Measurements from ENCODE around the gene CARD9.
A peak's percentile ranks its signal among the peaks of the same experiment; 100 is the strongest.

CARD9 gene

DNA sequence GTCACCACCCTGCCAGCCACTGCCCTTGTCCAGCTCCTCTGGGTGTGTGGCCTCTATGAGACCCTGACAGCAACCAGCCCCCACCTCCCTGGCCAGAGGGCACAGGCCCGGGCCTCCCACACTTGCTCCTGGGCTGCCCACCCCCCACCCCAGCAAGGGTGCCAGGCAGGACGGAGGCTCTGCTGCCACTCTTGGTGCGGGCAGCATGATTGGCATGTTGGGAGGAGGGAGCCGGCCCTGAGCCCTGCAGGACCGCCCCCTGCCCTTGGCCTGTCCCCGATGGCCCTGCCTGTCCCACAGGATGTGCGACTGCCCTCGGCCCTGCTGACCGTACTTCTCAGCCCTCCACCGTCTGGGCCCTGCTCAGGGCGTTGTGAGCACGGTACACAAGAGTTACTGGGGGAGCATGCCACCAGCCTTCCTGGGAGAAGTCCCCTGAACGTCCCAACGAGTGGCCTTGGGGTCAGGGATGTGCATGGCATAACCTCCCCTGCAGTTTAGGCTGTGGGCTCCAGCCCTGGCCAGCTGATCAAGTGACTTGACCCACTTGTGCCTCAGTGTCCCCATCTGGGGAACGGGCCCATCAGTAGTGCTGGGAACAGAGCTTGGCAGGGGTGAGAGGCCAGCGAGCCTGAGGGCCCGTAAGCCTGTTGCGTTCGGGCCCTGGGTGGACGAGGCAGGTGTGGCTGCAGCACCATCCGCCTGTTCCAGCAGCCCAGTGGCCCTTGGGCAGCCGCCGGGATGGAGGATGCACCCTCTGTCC, 30.2 kb downstream of the CARD9 start:
- peaks cover 0 to 3% (median 0%) of the 10 kb centered on the region in 5 donors for H3K27me3 ChIP-seq (ENCODE audit: control insufficient read depth in 5 of 5, insufficient read depth in 4 of 5, low read length in 5 of 5)
- peaks cover 0 to 3% (median 0%) of the 10 kb centered on the region in 5 donors for H3K36me3 ChIP-seq (ENCODE audit: control insufficient read depth in 5 of 5, insufficient read depth in 5 of 5, low read length in 5 of 5)
- H3K9ac ChIP-seq (ENCODE audit: low read length in 5 of 5) = no peak overlapping the region
- peaks cover 0 to 37% (median 32%) of the 10 kb centered on the region in 5 donors for H3K4me1 ChIP-seq (ENCODE audit: control insufficient read depth in 5 of 5, insufficient read depth in 5 of 5, low read length in 5 of 5)
- H3K27ac ChIP-seq (ENCODE audit: low read depth, low read length) = no peak overlapping the region
- H3K9me3 ChIP-seq (ENCODE audit: control insufficient read depth in 5 of 5, low read length in 5 of 5) = no peaks in the 10 kb centered on the region
- peak overlapping the region in 3 of 5 donors; percentile 31 to 50 (median 42) for H3K4me3 ChIP-seq (ENCODE audit: low read depth in 1 of 5, low read length in 5 of 5)

DNA sequence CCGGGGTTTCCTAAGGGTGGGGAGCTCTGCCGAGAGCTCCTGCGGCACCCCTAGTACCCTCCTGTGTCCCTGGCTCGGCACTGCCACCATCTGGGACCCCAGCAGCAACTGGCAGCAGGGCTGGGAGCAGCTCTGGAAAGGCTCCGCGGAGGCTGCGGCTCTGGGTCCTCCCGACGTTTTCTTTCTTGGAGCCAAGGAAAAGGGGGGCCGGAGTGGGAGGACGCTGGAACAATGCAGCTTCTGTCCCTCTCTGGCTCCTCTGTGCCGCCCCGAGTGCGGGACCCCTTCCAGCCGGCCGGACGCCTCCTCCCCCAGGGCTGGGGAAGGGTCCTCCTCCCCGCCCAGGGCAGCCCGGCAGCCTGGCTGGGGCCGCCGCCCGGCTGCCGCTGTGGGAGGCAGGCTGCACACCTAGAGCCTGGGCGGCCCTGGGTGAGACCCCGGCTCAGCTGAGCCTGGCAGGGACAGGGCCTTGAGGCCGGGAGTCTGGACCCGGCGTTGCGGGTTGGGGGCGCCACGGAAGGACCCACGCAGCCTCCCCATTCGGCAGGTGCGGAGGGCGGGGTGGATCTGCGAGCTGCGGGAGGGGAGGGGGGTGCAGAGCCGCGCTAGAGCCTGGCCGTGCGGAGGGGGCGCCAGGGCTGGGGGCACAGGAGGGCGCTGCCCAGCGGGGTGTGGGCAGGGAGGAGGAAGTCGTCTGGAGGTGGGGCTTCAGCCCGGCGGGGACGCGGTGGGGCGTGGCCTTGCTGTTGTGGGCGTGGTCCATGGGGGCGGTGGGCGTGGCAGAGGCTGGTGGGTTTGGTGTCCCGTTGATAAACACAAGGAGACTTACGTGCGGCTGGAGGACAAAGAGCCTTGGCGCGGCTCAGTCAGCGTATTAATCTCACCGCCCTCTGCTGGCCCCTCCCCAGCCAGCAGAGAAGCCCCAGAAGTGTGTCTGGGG, 31.0 kb downstream of the CARD9 start:
- Histone ChIP-seq H3K27me3 (ENCODE audit: control insufficient read depth in 5 of 5, insufficient read depth in 4 of 5, low read length in 5 of 5) (peaks cover 0 to 3% (median 0%) of the 10 kb centered on the region in 5 donors), H3K4me3 (ENCODE audit: low read depth in 1 of 5, low read length in 5 of 5) (peak overlapping the region in 3 of 5 donors; percentile 31 to 50 (median 42)), H3K4me1 (ENCODE audit: control insufficient read depth in 5 of 5, insufficient read depth in 5 of 5, low read length in 5 of 5) (peaks cover 0 to 37% (median 32%) of the 10 kb centered on the region in 5 donors), H3K9me3 (ENCODE audit: control insufficient read depth in 5 of 5, low read length in 5 of 5) (no peaks in the 10 kb centered on the region), H3K9ac (ENCODE audit: low read length in 5 of 5) (peak overlapping the region in 3 of 5 donors; percentile 14 to 59 (median 20)), H3K36me3 (ENCODE audit: control insufficient read depth in 5 of 5, insufficient read depth in 5 of 5, low read length in 5 of 5) (peaks cover 0 to 9% (median 2%) of the 10 kb centered on the region in 5 donors), H3K27ac (ENCODE audit: low read depth, low read length) (no peak overlapping the region)

DNA sequence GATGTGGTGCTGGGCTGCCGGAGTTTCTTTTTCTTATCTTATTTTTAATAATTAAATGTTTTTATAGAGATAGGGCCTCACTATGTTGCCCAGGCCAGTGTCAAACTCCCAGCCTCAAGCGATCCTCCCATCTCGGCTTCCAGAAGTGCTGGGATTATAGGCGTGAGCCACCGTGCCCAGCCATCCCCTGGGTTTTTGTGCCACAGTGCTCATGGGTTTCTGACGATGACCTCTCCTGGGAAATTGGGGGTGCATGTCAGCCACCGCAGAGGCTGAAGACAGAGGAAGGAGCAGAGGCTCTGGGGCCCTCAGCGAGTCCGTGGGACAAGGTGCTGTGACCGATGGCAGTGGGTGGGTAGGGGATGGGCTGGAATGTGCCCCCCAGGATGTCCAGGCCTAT, 31.7 kb downstream of the CARD9 start:
- Histone ChIP-seq H3K4me3 (ENCODE audit: low read depth in 1 of 5, low read length in 5 of 5) (no peak overlapping the region), H3K27ac (ENCODE audit: low read depth, low read length) (no peak overlapping the region), H3K9ac (ENCODE audit: low read length in 5 of 5) (peak overlapping the region in 3 of 5 donors; percentile 14 to 59 (median 20)), H3K9me3 (ENCODE audit: control insufficient read depth in 5 of 5, low read length in 5 of 5) (no peaks in the 10 kb centered on the region), H3K4me1 (ENCODE audit: control insufficient read depth in 5 of 5, insufficient read depth in 5 of 5, low read length in 5 of 5) (peaks cover 0 to 37% (median 32%) of the 10 kb centered on the region in 5 donors), H3K36me3 (ENCODE audit: control insufficient read depth in 5 of 5, insufficient read depth in 5 of 5, low read length in 5 of 5) (peaks cover 0 to 14% (median 6%) of the 10 kb centered on the region in 5 donors), H3K27me3 (ENCODE audit: control insufficient read depth in 5 of 5, insufficient read depth in 4 of 5, low read length in 5 of 5) (peaks cover 0 to 3% (median 0%) of the 10 kb centered on the region in 5 donors)

DNA sequence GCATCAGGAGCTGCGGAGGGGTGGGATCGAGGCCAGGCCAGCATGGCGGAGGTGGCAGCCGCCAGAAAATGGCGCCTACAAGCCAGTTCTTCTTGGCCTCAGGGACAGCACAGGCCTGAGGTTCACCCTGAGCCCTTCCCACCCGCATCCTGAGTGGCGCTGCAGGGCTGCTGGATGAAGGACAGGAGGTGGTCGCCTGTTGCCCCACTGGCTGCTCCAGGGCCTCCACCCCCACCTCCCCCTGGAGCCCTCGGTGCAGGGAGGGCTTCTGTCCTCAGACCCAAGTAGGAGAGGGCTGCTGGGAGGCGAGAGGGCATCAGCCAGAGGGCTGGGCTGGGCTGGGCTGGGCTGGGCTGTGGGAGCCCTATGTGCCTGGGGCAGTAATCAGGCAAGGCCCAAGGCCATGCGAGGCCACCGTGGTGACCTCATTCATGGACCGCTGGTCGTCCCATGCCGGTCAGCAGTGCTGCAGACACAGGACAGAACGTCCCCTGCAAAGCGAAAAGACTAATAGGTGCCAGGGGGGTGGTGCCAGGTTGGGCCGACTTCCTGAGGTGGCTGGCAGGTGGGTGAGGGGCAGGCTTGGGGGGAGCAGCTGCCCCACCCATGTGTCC, 32.3 kb downstream of the CARD9 start:
- Histone ChIP-seq H3K4me1 (ENCODE audit: control insufficient read depth in 5 of 5, insufficient read depth in 5 of 5, low read length in 5 of 5) (peaks cover 0 to 31% (median 28%) of the 10 kb centered on the region in 5 donors), H3K27me3 (ENCODE audit: control insufficient read depth in 5 of 5, insufficient read depth in 4 of 5, low read length in 5 of 5) (peaks cover 0 to 3% (median 0%) of the 10 kb centered on the region in 5 donors), H3K9ac (ENCODE audit: low read length in 5 of 5) (no peak overlapping the region)

DNA sequence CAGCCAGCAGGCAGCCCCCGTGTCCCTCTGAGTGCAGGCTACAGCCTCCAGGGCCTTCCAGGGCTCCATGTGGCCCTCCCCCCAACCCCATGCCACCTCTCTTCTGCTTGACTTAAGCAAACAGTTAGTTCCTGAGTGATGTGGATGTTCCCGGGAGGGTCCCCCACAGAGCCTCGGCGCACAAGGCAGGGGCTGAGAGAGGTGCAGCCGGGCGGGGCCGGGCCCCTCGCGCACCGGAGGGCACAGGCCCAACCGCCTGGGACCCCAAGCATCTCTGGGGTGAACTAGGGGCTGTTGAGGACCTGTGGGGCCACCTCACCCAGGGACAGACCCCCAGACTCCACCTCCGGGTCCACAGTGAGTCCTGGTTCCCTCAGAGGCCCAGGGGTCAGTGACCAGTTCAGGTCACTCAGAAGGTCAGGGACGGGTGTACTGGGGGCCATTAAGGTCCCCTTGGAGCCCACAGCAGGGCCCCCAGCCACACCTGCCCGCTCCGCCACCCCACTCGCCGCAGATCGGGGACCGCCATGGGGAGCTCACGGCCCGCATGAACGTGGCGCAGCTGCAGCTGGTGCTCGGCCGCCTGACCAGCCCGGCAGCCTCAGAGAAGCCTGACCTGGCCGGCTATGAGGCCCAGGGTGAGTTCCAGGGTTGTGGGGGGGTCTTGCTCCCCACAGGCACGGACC, 33.0 kb downstream of the CARD9 start:
- Histone ChIP-seq H3K36me3 (ENCODE audit: control insufficient read depth in 5 of 5, insufficient read depth in 5 of 5, low read length in 5 of 5) (peaks cover 0 to 22% (median 9%) of the 10 kb centered on the region in 5 donors), H3K27ac (ENCODE audit: low read depth, low read length) (no peak overlapping the region), H3K4me3 (ENCODE audit: low read depth in 1 of 5, low read length in 5 of 5) (no peak overlapping the region), H3K4me1 (ENCODE audit: control insufficient read depth in 5 of 5, insufficient read depth in 5 of 5, low read length in 5 of 5) (peaks cover 0 to 25% (median 22%) of the 10 kb centered on the region in 5 donors), H3K27me3 (ENCODE audit: control insufficient read depth in 5 of 5, insufficient read depth in 4 of 5, low read length in 5 of 5) (peaks cover 0 to 3% (median 0%) of the 10 kb centered on the region in 5 donors), H3K9ac (ENCODE audit: low read length in 5 of 5) (no peak overlapping the region), H3K9me3 (ENCODE audit: control insufficient read depth in 5 of 5, low read length in 5 of 5) (no peaks in the 10 kb centered on the region)

More for the DNA sequence above, 32.3 kb downstream of the CARD9 start:
- H3K27ac ChIP-seq (ENCODE audit: low read depth, low read length) = no peak overlapping the region
- H3K36me3 ChIP-seq (ENCODE audit: control insufficient read depth in 5 of 5, insufficient read depth in 5 of 5, low read length in 5 of 5) = peaks cover 0 to 20% (median 9%) of the 10 kb centered on the region in 5 donors
- no peaks in the 10 kb centered on the region for H3K9me3 ChIP-seq (ENCODE audit: control insufficient read depth in 5 of 5, low read length in 5 of 5)
- no peak overlapping the region for H3K4me3 ChIP-seq (ENCODE audit: low read depth in 1 of 5, low read length in 5 of 5)

DNA sequence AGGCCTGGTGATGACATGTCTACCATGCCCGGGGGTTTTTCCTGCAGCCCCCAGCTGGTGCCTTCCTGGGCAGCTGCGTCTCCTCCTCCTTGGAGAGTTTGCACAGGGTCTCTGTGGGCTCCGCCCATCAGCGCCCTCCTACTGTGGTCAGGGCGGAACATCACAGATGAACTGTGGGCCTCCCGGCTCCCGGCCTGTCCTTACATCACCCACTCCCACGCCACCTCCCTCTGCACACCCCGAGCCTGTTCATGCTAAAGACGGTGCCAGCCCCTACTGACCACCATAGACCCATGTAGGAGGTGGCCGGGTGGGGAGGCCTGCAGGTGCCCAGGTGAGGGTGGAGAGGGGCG, 33.5 kb downstream of the CARD9 start:
- Histone ChIP-seq H3K36me3 (ENCODE audit: control insufficient read depth in 5 of 5, insufficient read depth in 5 of 5, low read length in 5 of 5) (peaks cover 0 to 22% (median 9%) of the 10 kb centered on the region in 5 donors), H3K9me3 (ENCODE audit: control insufficient read depth in 5 of 5, low read length in 5 of 5) (no peaks in the 10 kb centered on the region), H3K4me3 (ENCODE audit: low read depth in 1 of 5, low read length in 5 of 5) (no peak overlapping the region), H3K27ac (ENCODE audit: low read depth, low read length) (no peak overlapping the region), H3K27me3 (ENCODE audit: control insufficient read depth in 5 of 5, insufficient read depth in 4 of 5, low read length in 5 of 5) (peaks cover 0 to 3% (median 0%) of the 10 kb centered on the region in 5 donors), H3K9ac (ENCODE audit: low read length in 5 of 5) (no peak overlapping the region), H3K4me1 (ENCODE audit: control insufficient read depth in 5 of 5, insufficient read depth in 5 of 5, low read length in 5 of 5) (peaks cover 0 to 19% (median 16%) of the 10 kb centered on the region in 5 donors)

DNA sequence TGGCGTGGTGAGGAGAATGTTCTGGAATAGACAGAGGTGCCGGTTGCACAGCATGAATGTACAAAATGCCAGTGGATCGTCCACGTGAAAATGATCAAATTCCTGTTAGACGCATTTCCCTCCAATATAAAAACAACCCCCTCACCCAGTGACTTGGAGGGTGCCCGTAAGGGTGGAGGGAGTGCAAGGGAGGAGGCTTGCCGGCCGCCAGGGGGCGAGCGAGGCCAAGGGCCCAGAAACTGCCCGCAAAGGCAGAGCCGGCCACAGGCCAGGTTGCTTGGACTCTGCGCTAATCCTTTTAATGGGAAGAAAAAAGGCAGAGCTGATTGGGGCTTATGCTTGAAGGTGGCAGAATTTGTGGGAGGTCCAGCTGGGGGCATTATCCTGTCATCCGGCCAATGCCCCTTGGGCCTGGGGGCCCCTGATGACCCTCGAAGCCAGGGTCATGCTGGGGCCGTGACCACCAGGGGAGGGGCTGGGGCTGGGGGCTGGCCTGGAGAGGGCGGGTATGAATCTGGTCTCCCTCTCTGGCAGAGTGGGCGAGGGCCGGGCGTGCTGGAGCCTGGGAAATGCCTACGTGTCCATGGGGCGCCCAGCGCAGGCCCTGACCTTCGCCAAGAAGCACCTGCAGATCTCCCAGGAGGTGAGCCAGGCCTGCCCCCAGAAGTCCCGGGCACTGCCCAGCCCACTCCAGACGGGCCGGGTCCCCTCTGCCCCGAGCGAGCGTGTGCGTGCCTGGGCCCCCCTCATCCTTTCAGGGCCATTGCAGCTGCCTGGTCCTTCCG, 34.1 kb downstream of the CARD9 start:
- Histone ChIP-seq H3K27ac (ENCODE audit: low read depth, low read length) (no peak overlapping the region), H3K27me3 (ENCODE audit: control insufficient read depth in 5 of 5, insufficient read depth in 4 of 5, low read length in 5 of 5) (peaks cover 0 to 3% (median 0%) of the 10 kb centered on the region in 5 donors), H3K4me1 (ENCODE audit: control insufficient read depth in 5 of 5, insufficient read depth in 5 of 5, low read length in 5 of 5) (peaks cover 0 to 15% (median 12%) of the 10 kb centered on the region in 5 donors), H3K4me3 (ENCODE audit: low read depth in 1 of 5, low read length in 5 of 5) (no peak overlapping the region), H3K9ac (ENCODE audit: low read length in 5 of 5) (no peak overlapping the region), H3K9me3 (ENCODE audit: control insufficient read depth in 5 of 5, low read length in 5 of 5) (no peaks in the 10 kb centered on the region), H3K36me3 (ENCODE audit: control insufficient read depth in 5 of 5, insufficient read depth in 5 of 5, low read length in 5 of 5) (peaks cover 0 to 25% (median 9%) of the 10 kb centered on the region in 5 donors)

DNA sequence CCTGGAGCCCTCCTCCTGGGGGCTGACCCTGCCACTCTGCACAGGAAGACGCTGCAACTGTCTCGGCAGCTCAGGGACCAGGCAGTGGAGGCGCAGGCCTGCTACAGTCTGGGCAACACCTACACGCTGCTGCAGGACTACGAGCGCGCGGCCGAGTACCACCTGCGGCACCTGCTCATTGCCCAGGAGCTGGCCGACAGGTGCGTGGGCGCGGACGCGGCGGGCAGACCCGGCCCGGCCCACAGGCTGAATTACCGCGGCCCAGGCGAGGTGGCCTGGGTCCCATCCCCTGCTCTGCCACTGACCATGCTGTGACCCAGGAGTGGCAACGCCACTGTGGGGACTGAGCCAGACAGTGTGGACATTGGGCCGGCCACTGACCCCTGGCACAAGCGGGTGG, 35.0 kb downstream of the CARD9 start:
- Histone ChIP-seq H3K36me3 (ENCODE audit: control insufficient read depth in 5 of 5, insufficient read depth in 5 of 5, low read length in 5 of 5) (peaks cover 0 to 25% (median 9%) of the 10 kb centered on the region in 5 donors), H3K4me1 (ENCODE audit: control insufficient read depth in 5 of 5, insufficient read depth in 5 of 5, low read length in 5 of 5) (peaks cover 0 to 15% (median 12%) of the 10 kb centered on the region in 5 donors), H3K9ac (ENCODE audit: low read length in 5 of 5) (no peak overlapping the region), H3K9me3 (ENCODE audit: control insufficient read depth in 5 of 5, low read length in 5 of 5) (no peaks in the 10 kb centered on the region), H3K27me3 (ENCODE audit: control insufficient read depth in 5 of 5, insufficient read depth in 4 of 5, low read length in 5 of 5) (peaks cover 0 to 3% (median 0%) of the 10 kb centered on the region in 5 donors), H3K4me3 (ENCODE audit: low read depth in 1 of 5, low read length in 5 of 5) (no peak overlapping the region), H3K27ac (ENCODE audit: low read depth, low read length) (no peak overlapping the region)

Measured in subcutaneous abdominal adipose tissue (tissue), 5 donors.